SJSA1 (cell line): ENCODE results near the gene FAM193B. TPM values are rescaled to one million over a fixed set of nuclear protein-coding genes. Genes with fewer than 3 reads are reported as not detected.

ENCODE experiments used
- DNase-seq, 2 experiments: peaks; one replicate each; pipeline ENCODE4 v3.0.0-alpha.2; 2015 to 2020; ENCODE audit warnings: low spot score in 2 of 2, low read depth in 1 of 2
- H3K27ac ChIP-seq: fragments of 250-450 bp; sonication (Bioruptor Pico); 2 replicates; pipeline ENCODE4 v1.5.1; 2020; ENCODE audit warnings: mild to moderate bottlenecking, moderate library complexity
- H3K27me3 ChIP-seq: fragments of 250-450 bp; sonication (Bioruptor Pico); replicated peaks from 2 replicates; pipeline ENCODE4 v1.5.1; 2020; ENCODE audit warnings: mild to moderate bottlenecking, moderate library complexity
- H3K36me3 ChIP-seq: fragments of 250-450 bp; sonication (Bioruptor Pico); 2 replicates; pipeline ENCODE4 v1.5.1; 2020; ENCODE audit warnings: mild to moderate bottlenecking
- H3K4me1 ChIP-seq: fragments of 250-450 bp; sonication (Bioruptor Pico); replicated peaks from 2 replicates; pipeline ENCODE4 v1.6.1; 2021; ENCODE audit warnings: mild to moderate bottlenecking
- H3K4me3 ChIP-seq: fragments of 250-450 bp; sonication (Bioruptor Pico); 2 replicates; pipeline ENCODE4 v1.5.1; 2020; ENCODE audit warnings: mild to moderate bottlenecking
- H3K9me3 ChIP-seq: fragments of 250-450 bp; sonication (Bioruptor Pico); replicated peaks from 2 replicates; pipeline ENCODE4 v1.5.1; 2020; ENCODE audit warnings: mild to moderate bottlenecking
- total RNA-seq: library from RNA; depleted of rRNA; stranded (reverse); fragments of >200 nt; shearing (Covaris generic); gene quantifications from 2 replicates; pipeline ENCODE4 v1.2.3, GENCODE V29; 2014

FAM193B gene
- total RNA-seq, 1 experiment from 2014 or later: 24.9 TPM

DNA sequence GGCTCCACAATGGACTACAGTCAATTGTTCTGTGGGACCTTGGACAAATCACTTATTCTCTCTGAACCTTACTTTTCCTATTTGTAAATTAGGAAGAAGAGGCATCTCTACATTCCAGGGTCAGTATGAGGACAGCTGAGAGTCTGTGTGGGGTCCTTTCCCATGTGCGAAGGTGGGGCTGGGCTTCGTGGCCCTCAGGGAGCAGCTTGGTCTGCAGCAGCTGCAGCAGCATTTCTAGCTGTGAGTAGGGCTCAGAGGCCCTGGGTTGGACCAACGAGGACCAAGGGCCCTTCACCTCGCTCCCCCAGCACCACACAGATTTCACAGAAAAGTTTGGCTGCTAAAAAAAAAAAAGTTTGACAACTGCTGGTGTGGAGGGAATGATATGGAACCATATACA is 28.2 kb downstream of the FAM193B start:
- Histone ChIP-seq H3K4me1 (no peaks in the 10 kb centered on the region), H3K9me3 (no peaks in the 10 kb centered on the region), H3K4me3 (no peak overlapping the region), H3K27ac (no peak overlapping the region), H3K27me3 (no peaks in the 10 kb centered on the region), H3K36me3 (peaks cover 95% of the 10 kb centered on the region)
- DNase-seq: no peak

DNA sequence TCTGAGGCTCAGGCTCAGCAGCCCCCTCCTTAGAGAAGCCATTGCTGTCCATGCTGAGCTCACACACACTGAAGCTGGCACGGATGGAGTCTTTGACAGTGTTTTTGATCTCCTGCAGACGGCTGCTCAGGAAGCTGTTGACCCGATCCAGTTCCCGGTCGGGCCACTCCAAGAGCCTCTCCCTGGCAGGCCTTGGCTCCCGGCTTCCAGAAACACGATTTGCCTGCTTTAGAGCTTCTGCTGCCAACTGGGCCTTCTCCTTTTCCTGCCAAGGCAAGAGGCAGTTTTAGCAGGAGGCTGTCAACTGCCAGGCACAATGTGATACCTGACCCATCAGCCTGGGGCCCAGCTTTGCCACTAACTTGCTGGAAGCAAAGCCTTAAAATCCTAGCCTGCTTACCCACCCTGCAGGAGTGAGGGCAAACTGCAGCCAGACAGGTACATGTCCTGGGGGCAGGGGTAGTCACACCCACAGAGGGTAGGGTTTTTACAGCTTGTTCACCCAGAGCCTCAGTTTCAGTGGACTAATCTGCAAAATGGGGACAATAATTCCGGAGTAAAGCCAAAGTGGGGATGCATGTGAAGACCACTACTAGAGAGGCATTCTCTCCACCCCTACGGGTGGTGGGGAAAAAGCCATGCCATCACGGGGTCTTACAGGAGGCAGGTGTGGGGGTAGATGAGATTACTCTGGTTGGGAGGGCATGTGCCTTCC is 29.3 kb downstream of the FAM193B start:
- no peak overlapping the region for H3K4me3 ChIP-seq
- H3K4me1 ChIP-seq: no peaks in the 10 kb centered on the region
- H3K27ac ChIP-seq: no peak overlapping the region
- H3K36me3 ChIP-seq: peaks cover 95% of the 10 kb centered on the region
- no peak for DNase-seq
- H3K9me3 ChIP-seq: no peaks in the 10 kb centered on the region
- H3K27me3 ChIP-seq: no peaks in the 10 kb centered on the region

- Histone ChIP-seq H3K36me3 (peaks cover 95% of the 10 kb centered on the region), H3K4me1 (no peaks in the 10 kb centered on the region)
Measured at GRCh38 chr5:177524539-177524900, 29.8 kb downstream of the FAM193B start.

DNA sequence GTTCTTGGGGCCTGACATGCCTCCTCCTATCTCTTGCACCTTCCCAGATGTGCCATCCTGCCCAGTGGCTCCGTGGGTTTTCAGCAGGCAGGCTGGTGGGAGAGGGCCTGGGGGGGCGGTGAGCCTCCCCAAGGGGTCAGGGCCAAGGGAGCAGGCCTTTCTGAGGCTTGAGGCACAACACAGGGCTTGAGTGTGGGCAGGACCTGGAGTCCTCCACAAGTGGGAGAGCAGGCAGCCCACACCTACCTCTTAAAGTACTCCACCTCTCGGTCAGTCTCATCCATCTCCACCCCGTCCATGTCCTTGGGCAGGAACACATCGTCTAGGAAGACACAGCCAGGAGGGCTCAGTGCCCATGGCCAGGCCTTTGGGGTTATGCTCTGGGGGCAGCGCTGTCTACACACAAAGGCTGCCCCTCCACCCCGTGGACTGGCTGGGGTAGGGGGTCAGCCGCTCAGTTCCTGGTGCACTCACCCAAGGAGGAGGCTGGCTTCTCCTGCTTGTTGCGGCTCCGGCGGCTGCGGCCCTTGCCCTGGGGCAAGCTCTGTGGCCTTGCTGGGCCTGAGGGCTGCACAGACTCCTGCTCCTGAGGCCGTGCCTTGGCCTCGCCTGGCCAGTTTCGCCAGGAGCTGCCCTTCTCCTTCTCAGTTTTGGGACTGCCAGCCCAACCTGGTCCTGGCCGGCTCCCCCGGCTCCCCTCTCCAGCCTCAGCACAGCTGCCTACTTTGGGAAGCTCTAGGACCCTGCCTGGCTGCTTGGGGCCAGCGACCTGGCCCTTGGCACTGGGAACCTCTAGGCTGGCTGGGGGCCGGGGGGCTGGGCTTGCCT is 30.4 kb downstream of the FAM193B start:
- no peaks in the 10 kb centered on the region for H3K9me3 ChIP-seq
- no peak overlapping the region for H3K27ac ChIP-seq
- no peak for DNase-seq
- H3K36me3 ChIP-seq: peaks cover 95% of the 10 kb centered on the region
- H3K4me3 ChIP-seq: no peak overlapping the region
- peaks cover 5% of the 10 kb centered on the region for H3K4me1 ChIP-seq
- H3K27me3 ChIP-seq: no peaks in the 10 kb centered on the region

More at GRCh38 chr5:177524539-177524900, 29.8 kb downstream of the FAM193B start:
- H3K27me3 ChIP-seq: no peaks in the 10 kb centered on the region
- no peak overlapping the region for H3K27ac ChIP-seq
- no peaks in the 10 kb centered on the region for H3K9me3 ChIP-seq
- H3K4me3 ChIP-seq: no peak overlapping the region
- no peak for DNase-seq

GRCh38 chr5:177520916-177521513 is 33.3 kb downstream of the FAM193B start:
- H3K36me3 ChIP-seq: peaks cover 77% of the 10 kb centered on the region
- DNase-seq: no peak

DNA sequence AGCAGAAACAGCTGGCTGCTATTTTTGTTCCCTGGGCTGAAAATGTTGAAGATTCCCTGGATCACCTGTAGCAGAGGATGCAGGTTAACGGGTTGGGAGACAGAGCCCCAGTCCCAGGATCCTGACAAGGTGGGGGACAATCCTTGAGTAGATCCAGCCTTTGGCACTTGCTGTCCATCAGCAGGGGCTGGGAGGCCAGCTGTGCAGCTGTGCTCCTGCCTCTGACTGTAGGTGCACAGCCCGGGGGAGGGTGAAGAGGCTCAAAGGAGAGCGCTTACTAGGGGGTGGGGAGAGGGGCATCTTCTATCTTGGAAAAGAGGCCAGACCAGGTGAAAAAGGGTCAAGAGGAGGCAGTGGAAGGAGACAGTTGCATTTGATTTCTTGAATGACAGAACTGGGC is 34.1 kb downstream of the FAM193B start:
- no peak for DNase-seq
- Histone ChIP-seq H3K36me3 (peaks cover 77% of the 10 kb centered on the region), H3K4me3 (no peak overlapping the region), H3K9me3 (no peaks in the 10 kb centered on the region), H3K27me3 (no peaks in the 10 kb centered on the region), H3K4me1 (peaks cover 14% of the 10 kb centered on the region), H3K27ac (no peak overlapping the region)

More at GRCh38 chr5:177520916-177521513, 33.3 kb downstream of the FAM193B start:
- Histone ChIP-seq H3K4me1 (peaks cover 8% of the 10 kb centered on the region), H3K4me3 (no peak overlapping the region), H3K27me3 (no peaks in the 10 kb centered on the region), H3K27ac (no peak overlapping the region), H3K9me3 (no peaks in the 10 kb centered on the region)

GRCh38 chr5:177519463-177520235 is 34.7 kb downstream of the FAM193B start:
- Histone ChIP-seq H3K36me3 (peaks cover 77% of the 10 kb centered on the region), H3K27me3 (no peaks in the 10 kb centered on the region), H3K27ac (no peak overlapping the region)

DNA sequence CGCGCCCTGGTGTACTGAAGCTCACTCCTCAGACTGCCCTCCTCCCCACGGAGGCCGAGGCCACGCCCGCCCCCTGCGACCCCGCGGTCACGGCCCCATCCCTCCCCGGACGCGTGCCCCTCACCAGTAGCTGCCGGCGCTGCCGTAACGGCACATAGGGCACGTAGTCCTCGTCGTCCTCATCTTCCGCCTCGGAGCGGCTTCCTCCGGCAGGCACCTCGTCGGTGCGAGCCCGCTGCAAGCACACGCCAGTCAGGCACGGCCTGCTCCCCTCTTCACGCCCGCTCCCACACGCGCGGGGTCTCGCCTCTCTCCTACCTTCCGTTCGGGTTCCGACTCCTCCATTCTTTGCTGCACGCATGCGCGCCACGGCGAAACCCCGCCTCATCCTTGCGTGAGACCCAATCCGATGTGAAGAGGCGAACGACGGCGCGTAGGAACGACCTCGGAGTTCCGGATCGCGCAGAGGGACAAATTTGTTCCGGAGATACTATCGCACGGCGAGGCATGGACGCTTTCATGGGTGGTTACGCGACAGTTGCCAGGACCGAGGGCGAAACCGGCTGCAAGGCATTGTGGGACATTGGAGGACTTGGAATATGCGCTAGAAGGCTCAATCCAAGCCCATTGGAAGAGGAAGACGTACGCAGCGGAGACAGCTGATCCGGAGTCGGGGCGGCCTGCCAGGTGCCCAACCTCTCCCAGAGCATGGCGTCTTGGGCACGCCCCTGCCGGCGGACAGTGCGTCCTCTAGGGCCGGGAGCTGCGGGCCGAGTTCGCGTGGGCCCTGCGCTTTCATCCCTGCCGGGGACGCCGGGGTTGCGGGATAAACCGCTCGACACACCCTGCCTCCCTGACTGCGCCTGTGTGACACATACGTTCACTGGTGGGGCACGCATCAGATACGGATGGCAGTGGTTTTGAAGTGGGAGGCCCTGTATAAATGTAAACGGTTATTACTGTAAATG is 37.5 kb downstream of the FAM193B start, which contains the start of gene DDX41:
Gene DDX41 (minus strand): TSS at position 361 of the 968 bp plus-strand sequence. CDS start 16 bp downstream, at position 345.
- peak; percentile 98 to 99 for DNase-seq
- no peaks in the 10 kb centered on the region for H3K9me3 ChIP-seq
- peaks cover 14% of the 10 kb centered on the region for H3K4me1 ChIP-seq
- peaks cover 82% of the 10 kb centered on the region for H3K36me3 ChIP-seq
- peak within 1 kb of the TSS; percentile 70 for H3K27ac ChIP-seq
- H3K27me3 ChIP-seq: no peaks in the 10 kb centered on the region
- H3K4me3 ChIP-seq: peak within 1 kb of the TSS; percentile 84

More at GRCh38 chr5:177519463-177520235, 34.7 kb downstream of the FAM193B start:
- peaks cover 14% of the 10 kb centered on the region for H3K4me1 ChIP-seq
- no peak overlapping the region for H3K4me3 ChIP-seq
- no peak for DNase-seq
- H3K9me3 ChIP-seq: no peaks in the 10 kb centered on the region

DNA sequence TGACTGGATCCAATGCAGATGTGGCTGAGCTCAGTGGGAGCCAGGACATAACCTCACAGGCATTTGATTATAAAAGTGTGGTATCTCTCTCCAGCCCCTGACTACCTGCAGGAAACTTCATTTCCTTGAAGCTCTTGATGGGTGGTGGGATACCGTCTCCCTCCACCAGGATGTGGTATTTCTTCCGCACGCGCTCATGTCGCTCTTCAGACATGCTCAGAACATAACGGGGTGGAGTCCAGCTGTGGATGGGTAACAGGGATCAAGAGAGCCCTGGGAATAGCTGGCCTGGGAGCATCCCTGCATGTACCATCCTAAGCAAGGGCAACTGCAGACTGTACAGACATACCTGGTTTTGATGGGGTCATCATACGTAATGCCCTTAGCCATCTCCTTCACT is 38.8 kb downstream of the FAM193B start:
- peaks cover 82% of the 10 kb centered on the region for H3K36me3 ChIP-seq
- peak overlapping the region; percentile 84 for H3K4me3 ChIP-seq
- no peak overlapping the region for H3K27ac ChIP-seq

DNA sequence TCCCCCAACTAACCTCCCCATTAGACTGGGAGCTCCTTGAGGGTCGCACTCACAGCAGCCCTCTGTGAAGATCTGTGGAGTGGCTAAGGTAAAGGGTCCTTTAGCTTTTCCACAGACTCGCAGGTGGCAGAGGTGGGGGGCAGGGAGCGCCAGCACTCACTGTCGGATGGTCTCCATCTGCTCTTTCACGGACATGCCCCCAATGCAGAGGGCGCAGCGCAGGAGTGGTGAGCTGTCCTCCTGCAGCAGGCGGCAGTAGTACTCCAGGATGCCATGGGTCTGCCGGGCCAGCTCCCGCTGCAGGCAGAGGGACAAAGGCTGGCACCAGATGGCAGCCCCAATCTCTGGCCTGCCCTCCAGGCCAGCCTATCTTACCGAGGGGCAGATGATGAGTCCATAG is 39.8 kb downstream of the FAM193B start:
- peaks cover 82% of the 10 kb centered on the region for H3K36me3 ChIP-seq
- H3K4me3 ChIP-seq: no peak overlapping the region
- no peaks in the 10 kb centered on the region for H3K9me3 ChIP-seq
- H3K4me1 ChIP-seq: peaks cover 14% of the 10 kb centered on the region
- DNase-seq: no peak
- H3K27ac ChIP-seq: no peak overlapping the region
- no peaks in the 10 kb centered on the region for H3K27me3 ChIP-seq

More for the DNA sequence above, 38.8 kb downstream of the FAM193B start:
- H3K9me3 ChIP-seq: no peaks in the 10 kb centered on the region
- no peaks in the 10 kb centered on the region for H3K27me3 ChIP-seq
- H3K4me1 ChIP-seq: peaks cover 14% of the 10 kb centered on the region
- DNase-seq: no peak

DNA sequence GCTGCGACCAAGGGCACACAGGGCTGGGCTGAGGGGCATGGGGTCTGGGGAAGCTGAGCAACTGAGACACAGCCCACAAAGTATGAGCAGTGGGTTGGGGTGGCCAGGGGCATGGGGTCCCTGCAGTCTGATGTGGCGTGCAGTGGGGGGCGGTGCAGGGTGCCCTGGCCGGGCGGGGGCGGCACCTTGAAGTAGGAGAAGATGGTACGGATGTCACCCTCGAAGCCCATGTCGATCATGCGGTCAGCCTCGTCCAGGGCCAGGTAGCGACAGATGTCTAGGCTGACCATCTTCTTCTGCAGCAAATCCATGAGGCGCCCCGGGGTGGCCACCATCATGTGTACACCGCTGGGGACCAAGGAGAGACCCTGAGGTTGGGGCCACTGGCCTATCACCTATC is 40.9 kb downstream of the FAM193B start:
- H3K27me3 ChIP-seq: no peaks in the 10 kb centered on the region
- H3K4me3 ChIP-seq: no peak overlapping the region
- no peak for DNase-seq
- H3K36me3 ChIP-seq: peaks cover 86% of the 10 kb centered on the region
- peaks cover 9% of the 10 kb centered on the region for H3K4me1 ChIP-seq
- H3K27ac ChIP-seq: no peak overlapping the region
- no peaks in the 10 kb centered on the region for H3K9me3 ChIP-seq

DNA sequence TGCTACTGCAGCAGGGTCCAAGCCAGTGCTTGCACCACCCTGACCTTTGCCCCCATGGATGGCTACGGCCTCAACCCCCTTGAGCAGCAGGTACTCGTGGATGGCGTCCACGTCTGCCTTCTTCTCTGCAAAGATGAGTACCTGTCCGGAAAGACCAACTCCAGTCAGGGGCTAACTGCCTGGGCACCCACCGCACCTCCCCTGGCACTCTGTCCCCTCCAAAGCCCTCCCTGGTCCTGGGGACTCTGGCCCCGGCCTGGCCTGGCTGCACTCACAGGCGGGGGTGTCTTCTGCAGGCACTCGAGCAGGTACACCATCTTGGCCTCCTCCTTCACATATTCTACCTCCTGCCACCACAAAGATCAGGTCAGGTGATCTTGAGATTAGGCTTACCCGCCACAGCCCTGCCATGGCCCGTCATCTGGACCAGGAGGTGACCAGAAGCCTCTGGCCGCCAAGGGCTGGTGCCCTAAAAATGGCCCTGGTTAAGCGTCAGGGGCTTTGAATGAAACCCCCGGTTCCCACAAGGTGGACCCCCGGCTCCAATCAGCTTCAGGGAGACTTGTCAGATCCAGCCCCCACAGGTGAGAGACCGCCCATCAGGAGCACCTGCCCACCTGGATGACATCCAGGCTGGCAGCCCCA is 41.5 kb downstream of the FAM193B start:
- H3K9me3 ChIP-seq: no peaks in the 10 kb centered on the region
- no peak overlapping the region for H3K4me3 ChIP-seq
- no peak overlapping the region for H3K27ac ChIP-seq
- DNase-seq: no peak
- H3K27me3 ChIP-seq: no peaks in the 10 kb centered on the region
- peaks cover 9% of the 10 kb centered on the region for H3K4me1 ChIP-seq
- peaks cover 93% of the 10 kb centered on the region for H3K36me3 ChIP-seq
